GM18909 (cell line): ENCODE measurements around the gene ETV3L.

Experiments used
- ATAC-seq: cut with Tn5 transposase; IDR thresholded peaks from one replicate; pipeline ENCODE4 v1.9.1; 2021; ENCODE audit warnings: mild to moderate bottlenecking; ENCODE audit not compliant: unreplicated experiment, poor library complexity

The ETV3L gene

DNA sequence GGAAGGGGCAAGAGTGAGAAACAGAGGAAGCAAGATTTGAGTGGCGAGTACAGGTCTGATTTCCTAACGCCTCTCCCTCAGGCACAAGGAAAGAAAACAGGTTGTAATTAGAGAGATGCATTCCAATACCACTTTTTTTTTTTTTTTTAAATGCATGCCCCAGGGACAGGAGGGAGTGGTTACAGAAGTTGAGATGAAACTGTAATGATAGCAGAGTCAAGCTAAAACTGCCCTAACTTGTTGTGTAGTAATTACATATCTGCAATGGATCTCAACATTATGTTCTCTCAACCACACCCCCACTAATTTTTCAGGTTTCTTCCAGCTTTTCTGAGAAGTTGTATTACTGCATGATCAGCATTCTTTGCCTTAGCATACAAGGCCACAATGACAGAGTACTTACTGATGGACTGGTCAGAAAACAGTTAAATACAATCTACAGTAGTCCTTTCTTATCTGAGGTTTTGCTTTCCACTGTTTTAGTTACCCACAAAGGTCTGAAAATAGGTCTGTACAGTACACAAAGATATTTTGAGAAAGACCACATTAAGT lies 33.1 kb upstream of the ETV3L start:
- ATAC-seq: no peak

DNA sequence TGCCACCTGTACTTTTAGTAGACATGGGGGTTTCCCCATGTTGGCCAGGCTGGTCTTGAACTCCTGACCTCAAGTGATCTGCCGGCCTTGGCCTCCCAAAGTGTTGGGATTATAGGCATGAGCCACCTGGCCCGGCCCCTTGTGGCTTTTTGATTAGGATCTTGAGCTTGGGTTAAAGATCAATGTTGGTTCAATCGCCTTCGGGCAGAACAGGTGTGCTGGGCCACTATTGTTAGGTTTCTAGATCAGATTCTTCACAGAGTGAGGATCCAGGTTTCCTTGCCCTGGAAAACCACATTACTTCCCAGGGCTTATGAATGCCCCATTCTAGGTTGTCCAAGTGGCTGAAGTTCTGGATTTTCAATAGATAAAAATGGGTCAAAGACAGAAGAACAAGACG lies 32.5 kb upstream of the ETV3L start:
- ATAC-seq: no peak

DNA sequence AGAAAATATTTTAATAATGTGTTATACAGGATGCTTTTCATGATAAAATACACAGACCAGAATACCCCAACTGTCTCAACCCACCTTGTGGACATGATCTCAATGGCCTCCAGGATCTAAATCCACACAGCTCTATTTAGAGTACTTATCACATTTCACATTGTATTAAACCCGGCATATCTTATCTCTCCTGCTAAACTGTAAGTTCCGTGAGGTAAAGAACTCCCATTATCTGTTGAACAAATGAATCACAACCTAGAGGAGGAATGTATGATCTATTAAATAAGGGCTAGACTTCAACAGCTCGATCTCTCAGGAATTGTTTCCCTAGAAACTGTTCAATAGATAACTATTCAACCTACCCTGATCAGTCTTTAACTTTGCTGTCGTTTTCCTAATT lies 31.7 kb upstream of the ETV3L start:
- no peak for ATAC-seq

- no peak for ATAC-seq
Observed at GRCh38 chr1:157124855-157125254, 25.2 kb upstream of the ETV3L start.

- no peak for ATAC-seq
Observed at GRCh38 chr1:157119448-157119847, 19.8 kb upstream of the ETV3L start.

DNA sequence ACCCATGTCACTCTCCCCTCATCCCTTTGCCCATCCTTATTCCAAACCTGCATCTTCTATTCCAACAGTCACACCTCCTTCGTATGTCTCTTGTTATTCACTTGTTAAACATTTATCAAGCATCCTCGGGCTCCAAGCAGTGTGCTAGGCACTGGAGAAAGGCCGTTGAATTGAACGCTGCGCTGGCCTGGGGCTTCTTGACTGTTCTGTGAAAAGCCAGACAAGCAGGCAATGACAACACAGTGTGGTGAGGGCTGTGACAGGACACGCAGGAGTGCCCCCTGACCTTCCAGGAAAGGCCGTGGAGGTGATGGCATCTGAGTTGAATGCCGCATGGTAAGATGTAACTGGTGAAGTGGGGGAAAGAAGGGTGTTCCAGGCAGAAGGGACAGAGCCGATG lies 19.4 kb upstream of the ETV3L start:
- no peak for ATAC-seq

GRCh38 chr1:157117527-157118057 lies 18.0 kb upstream of the ETV3L start:
- ATAC-seq: peak; percentile 57

DNA sequence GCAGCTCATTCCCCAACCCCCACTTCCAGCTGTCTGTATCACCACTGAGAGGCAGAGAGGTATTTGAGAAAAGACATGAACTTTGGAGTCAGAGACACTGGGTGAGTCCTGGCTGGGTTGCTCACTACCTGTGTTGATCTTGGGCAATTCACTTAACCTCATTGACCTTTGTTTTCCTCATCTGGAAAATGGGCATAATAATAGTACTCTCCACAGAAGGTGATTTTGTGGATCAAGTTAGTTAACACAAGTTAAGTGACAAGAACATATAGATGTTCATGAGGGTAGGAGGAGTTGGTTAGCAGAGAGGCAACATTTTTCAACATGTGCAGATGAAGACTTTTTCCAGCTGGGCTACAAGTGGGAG lies 17.1 kb upstream of the ETV3L start:
- no peak for ATAC-seq

- no peak for ATAC-seq
Observed at GRCh38 chr1:157115851-157116736, 16.5 kb upstream of the ETV3L start.

DNA sequence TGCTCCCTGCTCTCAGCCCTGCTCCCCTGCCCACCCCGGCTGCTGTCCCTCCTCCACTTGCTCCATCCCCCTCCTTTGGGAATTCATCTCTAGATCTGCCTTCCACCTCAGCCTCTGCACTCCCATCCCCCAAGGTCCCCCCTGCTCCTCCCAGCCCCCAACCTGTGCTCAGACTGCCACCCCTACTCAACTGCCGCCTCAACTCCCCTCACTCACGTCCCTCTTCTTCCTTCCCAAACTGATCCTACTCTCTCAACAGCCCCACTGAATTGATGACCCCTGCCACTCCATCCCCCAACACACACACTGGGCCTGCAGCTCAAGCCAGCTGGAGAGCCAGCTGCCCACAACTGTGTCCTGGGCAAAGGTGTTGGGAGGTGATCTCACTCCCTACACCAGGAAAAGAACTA lies 15.8 kb upstream of the ETV3L start:
- ATAC-seq: no peak

- ATAC-seq: no peak
Observed at GRCh38 chr1:157114183-157115121, 14.8 kb upstream of the ETV3L start.

DNA sequence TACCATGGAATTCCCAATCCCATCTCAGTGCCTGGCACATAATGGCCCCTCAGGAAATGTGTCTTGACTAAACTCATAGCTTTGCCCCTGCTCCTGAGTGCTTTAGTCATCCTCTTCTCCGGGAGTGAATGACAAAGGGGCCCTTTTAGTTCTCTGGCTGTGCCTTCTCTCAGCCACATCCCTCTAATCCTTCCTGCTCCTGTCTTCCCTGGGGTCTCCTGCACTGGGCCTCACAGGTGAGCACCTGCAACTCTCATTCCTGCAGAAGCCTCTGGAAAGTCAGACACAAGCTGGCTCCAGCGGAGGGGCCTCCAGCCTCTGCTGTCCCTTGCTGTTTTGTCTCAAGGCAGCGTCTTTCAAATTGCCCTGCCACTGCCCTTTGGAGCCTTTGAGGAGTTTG lies 14.0 kb upstream of the ETV3L start:
- no peak for ATAC-seq

- ATAC-seq: no peak
Observed at GRCh38 chr1:157113106-157113505, 13.5 kb upstream of the ETV3L start.

- ATAC-seq: no peak
Observed at GRCh38 chr1:157112186-157112867, 12.7 kb upstream of the ETV3L start.

GRCh38 chr1:157111396-157112165 lies 12.0 kb upstream of the ETV3L start:
- no peak for ATAC-seq

GRCh38 chr1:157110686-157111085 lies 11.1 kb upstream of the ETV3L start:
- ATAC-seq: no peak

DNA sequence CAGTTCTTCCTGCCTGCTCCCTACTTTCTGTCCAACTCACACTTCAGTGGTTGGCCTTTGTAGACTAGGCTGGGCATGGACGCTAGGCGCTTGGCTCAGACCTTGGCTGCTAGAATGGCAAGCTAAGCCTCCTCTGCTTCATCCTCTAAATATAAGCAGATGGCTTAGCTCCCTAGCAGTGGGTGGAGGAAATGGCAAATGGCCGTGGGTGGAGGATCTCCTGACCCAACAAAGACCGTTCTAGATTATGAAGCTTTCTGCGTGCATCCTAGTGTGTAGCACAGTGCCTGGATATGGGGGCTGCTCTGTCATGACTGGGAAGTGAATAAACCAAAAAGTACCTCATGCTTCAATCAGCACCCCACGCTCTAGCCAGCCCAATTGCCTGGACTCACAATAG lies 10.4 kb upstream of the ETV3L start:
- ATAC-seq: no peak

DNA sequence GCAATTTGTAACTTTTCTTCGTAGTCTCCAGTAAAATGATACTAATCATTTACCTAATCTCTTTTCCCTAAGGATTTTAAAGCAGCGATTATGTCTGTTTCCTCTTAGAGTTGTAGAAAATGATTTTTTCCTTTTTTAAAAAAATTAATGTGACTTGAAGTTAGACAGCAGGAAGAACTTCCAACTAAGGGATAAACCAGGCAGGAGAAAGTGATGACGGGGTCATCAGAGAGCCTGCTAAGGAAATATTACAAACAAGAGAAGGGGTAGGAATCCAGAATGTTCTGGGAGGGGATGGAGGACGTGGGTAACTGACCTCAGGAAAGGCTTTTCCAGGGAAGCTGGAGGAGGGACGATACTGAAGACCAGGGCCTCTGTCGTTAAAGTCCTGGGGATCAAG lies 8.8 kb upstream of the ETV3L start:
- ATAC-seq: no peak

- ATAC-seq: no peak
Observed at GRCh38 chr1:157107702-157108101, 8.1 kb upstream of the ETV3L start.

- no peak for ATAC-seq
Observed at GRCh38 chr1:157106813-157107189, 7.2 kb upstream of the ETV3L start.
